Activated CD4-positive, alpha-beta T cell treated with anti-CD3 and anti-CD28 coated beads, Interleukin-2, amount 50 U/mL, for 16 hours (primary cell): ENCODE data around the gene BEAN1.

ENCODE experiments used
- DNase-seq: peaks from one replicate; pipeline ENCODE4 v3.0.0-alpha.2; 2020

BEAN1 gene

DNA sequence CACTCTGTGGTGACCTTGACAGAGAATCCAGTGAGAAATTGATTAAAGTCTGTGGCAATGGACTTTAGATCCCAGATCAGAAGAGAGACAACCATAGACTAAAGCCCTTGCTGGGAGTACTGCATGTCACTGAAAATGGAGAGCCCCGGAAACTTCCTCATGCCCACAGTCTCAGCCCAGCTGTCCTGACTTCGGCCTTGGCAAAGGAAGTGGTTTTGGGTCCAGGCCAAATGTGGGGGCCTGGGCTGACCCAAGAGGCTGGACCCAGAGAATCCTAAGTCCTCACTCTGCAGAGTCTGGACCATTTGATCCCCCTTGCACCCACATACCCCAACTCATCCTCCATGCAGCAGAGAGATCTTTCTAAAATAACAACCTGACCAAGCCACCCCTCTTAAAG, 4.7 kb upstream of the BEAN1 start:
- DNase-seq = no peak

DNA sequence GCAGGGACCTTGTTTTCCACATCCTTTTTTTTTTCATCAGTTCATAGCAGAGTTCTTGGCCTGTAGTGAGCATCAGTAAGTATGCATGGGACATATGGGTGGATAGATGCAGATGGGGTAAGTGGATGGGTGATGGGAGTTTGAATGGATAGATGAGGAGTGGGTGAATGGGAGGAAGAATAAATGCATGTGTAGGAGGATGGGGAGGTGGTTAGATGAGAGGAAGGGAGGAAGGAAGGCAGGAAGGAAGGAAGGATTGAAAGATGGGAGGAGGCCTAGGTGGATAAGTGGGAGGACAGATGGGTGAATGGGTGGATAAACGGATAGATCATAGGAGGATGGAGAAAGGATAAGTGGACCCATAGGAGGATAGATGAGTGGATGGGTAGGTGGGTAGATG, 3.9 kb upstream of the BEAN1 start:
- no peak for DNase-seq

DNA sequence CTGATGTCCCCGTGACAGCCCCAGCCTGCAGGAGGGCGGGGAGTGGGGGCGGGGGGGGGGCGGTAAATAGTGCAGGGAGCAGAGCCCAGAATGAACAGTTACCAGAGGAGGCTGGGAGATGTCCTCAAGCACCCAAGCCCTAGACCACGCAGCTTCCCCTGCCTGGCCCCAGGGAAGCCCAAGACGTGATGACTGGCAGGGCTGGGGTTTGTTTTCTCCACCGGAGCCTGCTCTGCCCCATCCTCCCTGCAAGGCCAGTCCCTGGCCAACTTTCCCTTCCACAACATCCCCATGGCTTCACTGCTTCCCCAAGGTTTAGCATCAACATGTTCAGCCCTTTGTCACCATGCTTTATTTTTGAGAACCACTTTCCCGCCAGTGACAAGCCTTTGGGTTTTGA, 1.4 kb upstream of the BEAN1 start:
- DNase-seq = no peak

DNA sequence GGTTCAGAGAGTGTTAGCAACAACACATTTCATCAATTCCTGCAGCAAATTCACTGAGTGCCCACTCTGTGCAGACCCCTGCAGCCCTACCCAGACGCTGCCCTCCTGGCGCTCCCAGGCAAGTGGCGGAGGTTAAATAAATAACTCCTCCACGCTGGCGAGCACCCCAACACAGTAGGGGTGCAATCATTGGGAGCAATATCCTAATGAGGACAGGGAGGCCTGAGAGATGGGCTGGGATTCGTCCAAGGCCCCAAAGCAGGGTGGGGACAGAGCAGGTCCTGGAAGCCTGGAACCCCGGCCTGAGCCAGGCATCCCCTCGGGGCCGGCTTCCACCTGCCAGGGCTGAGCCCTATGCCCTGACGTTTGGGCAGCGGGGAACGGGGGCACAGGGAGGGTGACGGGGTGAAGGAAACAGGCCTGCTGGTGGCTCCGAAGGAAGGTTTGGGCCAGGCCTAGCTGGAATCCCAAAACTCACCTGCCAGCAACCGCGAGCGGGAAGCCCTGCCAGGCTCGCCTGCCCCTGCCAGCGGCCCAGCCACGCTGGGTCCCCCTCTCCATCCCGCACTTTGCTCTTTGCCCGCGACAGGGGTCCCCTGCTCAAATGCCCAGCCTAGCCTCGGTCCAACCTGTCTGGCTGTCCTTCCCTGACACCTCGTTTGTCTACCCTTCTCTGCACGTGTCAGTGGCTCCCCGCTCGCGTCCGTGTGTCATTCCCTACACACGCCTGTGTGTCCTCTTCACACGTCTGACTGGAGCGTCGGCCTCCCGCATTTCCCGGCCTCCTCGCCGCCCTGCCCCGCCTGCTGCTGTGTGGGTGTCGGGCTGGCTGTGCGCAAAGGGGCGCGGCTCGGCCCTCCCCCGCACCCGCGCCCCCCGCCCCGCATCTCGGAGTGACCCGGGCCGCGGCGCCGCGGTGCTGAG, 721 bp upstream of the BEAN1 start:
- no peak for DNase-seq

DNA sequence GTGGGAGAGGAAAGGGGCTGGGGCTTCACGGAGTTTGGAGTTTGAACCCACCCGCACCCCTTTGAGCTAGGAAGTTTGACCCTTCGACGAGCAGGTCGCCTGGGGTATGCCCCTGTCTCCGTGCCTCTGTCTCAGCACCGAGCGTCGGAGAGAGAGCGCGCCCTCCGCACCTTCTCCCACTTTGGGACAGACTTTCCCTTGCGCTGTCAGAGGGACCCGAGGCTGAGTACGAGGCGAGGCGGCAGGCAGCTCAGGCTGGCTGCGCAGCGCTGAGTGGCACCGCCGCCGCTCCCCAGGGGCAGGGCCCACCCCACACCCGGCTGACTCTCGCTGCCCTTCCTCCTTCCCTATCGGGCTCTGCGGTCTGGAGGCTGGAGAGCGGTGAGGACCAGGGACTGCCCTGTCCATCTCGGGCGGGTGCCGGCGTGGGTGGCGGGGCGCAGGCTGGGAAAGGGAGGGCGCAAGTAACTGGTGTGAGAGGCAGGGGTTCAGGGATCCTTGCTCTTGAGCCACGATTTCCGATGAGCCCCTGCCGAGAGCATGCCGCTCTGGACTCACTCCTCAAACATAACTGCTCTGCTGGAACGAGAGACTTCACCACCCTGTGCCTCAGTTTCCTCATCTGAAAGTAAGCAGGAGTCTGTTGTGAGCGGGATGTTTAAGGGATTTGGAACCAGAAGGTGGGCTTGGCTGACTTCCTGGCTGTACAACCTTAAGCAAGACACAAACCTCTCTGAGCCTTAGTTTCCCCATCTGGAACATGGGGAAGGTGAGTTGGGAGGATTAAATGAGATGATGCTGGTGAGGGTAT, 981 bp downstream of the BEAN1 start:
- no peak for DNase-seq

DNA sequence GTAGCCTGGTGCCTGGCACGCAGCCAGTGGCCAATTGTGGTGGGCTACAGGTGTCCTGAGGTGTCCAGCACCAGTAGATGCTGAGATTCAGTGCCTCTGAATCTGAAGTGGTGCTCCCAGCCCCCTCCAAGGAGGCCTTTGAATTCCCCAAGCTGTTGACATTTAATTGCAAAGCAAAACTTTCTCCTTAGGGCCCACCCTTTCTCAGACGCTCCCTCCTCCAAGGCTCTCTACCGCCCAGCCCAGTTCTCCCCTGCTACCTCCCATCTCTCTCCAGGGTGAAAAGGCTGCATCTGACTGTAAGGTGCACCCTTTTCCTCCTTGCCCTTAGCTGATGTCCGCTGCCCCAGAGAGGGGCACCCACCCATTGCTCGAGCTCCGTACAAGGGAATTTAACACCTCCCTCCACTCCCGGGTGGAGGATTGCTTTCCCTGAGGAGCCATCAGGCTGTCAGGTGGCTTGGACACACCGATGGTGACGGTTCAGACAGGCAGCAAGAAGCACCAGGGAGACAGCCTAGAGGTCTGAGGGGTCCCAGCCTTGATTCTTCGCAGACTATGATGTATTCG, 1.7 kb downstream of the BEAN1 start:
- no peak for DNase-seq

DNA sequence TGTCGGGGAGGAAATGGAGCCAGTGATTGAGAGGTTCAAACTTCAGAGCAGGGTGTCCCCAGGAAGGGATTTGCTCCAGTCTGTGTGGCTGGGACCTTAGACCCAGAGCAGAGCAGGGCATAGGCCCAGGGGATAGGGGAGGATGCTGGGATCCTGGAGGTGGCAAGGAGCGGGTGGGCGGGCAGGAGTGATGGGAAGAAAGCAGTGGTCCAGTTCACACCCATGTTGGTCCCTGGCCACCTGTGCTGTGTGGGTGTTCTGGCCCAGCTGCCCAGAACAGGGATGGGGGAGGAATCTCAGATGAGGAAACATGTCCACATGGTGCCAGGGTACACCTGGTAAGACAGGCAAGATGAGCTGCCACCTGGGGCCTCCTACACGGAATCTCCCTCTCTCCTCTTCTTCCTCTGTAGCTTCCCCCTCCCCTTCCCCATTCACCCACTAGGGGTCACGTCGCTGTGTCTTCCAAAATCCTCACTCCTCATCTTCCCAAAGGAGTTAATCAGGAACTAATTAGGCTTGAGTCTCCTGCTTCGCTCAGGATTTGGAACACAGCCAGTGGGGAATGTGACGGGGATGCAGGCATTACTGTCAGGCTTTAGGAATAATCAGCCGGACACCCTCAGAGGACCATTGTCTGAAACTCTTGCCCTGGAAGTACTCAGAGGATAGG, 2.3 kb downstream of the BEAN1 start:
- DNase-seq = no peak

DNA sequence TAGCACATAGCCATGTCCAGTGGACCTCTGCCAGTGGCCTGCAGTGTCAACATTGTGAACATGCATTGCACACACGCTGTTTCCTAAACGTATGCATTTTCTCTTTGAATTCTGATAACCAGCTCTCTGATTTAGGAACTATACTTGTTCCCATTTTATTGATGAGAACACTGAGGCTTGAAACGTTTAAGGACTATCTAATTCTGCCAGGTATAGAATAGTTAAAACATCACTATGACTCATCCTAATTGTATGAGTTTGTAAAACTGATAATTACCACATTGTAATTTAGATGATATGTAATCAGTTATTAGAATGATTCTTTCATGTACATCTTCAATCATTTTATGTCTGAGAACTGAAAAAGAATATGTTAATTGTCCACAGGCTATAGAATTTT, 3.1 kb downstream of the BEAN1 start:
- DNase-seq = no peak

DNA sequence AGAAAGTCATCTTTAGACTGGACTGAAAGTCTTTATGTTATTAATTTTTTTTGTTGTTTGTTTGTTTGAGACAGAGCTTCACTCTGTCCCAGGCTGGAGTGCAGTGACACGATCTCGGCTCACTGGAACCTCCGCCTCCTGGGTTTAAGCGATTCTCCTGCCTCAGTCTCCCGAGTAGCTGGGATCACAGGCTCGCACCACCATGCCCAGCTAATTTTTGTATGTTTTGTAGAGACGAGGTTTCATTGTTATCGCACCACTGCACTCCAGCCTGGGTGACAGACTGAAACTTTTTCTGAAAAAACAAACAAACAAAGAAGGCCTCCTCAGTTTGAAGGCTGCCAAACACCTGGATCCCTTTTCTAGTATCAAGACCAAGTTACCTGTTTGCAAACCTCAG, 4.7 kb downstream of the BEAN1 start:
- no peak for DNase-seq

DNA sequence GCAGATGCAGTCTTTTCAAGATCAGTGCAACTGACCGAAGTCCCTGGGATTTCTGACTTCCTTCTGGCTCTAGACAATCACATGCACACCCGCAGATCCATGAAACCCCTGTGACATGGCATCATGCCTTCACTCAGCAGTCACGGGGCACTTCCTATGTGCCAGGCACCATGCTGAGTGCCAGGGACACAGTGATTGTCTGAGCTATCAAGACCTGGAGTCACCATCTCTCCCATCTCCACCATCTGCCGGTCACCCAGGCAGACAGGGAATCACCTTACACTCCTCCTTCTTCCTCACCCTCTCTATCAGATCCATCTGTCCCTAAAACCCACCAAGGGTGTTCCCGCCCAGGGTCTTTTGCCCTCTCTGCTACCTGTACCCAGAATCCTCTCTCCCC, 5.3 kb downstream of the BEAN1 start:
- no peak for DNase-seq

DNA sequence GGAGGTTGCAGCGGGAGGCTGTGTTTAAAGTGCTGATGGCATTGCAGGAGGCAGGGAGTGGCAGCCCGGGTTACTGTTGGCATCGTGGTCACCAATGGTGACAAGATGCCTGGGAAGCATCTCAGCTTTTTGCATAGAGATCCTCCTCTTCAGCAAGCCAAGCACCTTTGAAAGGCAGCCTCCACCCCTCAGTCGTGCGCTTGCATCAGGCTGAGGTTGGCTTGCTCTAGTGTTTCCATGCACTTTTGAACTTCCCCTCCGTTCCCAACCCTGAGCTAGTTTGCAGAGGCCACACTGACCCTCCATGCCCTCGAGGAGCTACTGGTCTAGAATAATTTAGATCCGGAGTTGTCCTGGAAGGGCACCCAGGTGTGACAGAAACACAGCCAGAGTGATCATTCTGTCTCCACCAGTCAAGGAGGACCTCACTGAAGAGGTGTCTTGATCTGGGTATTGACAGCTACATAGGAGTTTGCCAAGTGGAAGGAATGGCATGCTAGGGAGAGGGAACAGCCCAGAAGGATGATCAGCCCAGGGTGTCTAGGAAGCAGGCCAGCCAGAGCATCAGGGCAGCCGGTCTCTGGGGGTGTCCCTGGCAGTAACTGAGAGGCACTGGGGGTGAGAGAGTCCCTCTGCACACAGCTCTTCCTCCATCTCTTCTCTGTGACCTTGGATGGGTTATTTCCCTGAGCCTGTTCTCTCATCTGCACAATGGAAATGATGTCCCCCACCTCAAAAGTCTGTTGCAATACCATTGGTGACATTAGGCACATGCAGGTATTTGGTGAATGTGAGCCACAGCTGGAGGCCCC, 7.7 kb downstream of the BEAN1 start:
- no peak for DNase-seq

DNA sequence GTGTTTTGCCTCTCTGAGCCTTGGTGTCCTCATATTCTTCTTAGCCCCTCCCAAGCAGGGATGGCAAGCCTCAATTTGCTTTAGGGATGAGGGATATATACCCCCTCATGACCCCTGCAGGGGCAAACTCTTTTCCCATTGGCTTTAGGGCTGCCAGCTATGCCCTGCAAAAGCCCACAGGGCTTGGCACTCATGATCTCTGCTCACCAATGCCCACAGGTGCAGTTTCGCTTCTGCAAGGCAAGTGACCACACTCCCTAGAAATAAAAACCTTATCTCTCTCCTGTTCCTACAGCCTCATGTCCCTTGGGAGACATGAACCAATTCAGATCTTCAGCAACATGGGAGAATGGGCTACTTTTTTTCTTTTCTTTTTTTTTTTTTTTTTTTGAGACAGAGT, 8.8 kb downstream of the BEAN1 start:
- DNase-seq = no peak

DNA sequence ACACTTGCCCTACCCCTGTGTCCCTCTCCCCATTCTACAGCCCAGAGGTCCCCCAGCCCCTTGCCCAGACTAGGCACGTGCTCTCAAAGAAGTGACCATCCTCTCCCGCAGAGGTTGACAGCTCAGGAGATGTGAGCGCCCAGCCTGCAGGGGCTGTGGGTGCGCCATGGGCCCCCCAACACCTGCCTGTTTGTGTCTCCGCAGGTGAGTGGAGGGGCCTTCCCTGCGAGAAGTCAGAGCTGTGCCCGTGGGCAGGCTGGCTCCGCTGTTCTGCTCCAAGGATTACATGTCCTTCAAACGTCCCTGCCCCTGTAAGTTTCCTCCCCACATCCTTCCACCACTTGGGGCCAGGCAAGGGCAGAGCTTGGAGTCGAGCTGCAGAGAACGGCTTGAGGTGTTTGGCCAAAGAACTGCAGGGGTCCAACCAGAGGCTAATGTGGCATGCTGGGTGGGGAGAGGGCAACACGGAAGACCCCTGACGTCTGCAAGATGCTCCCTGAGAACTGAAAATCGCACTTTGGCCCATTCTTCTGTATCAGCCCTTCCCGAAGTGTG, 10.4 kb downstream of the BEAN1 start:
- DNase-seq = no peak

DNA sequence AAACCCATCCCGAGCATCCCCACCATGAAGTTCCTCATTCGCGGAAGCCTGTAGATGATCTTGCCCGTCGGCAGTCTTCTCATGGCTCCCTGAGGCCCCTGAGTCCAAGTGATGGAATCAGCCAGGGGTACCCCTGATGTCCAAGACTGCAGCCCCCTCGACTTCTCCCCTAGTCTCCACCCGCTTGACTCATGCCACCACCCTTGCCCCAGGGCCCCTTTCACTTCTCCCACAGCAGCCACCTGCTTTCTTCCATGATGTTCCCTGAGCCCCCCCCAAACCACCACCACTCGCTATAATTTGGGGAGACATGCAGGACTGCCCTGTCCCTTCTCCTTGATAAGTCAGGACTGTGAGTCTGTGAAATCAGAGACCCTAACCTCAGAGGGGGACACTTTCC, 11.4 kb downstream of the BEAN1 start:
- DNase-seq = no peak

DNA sequence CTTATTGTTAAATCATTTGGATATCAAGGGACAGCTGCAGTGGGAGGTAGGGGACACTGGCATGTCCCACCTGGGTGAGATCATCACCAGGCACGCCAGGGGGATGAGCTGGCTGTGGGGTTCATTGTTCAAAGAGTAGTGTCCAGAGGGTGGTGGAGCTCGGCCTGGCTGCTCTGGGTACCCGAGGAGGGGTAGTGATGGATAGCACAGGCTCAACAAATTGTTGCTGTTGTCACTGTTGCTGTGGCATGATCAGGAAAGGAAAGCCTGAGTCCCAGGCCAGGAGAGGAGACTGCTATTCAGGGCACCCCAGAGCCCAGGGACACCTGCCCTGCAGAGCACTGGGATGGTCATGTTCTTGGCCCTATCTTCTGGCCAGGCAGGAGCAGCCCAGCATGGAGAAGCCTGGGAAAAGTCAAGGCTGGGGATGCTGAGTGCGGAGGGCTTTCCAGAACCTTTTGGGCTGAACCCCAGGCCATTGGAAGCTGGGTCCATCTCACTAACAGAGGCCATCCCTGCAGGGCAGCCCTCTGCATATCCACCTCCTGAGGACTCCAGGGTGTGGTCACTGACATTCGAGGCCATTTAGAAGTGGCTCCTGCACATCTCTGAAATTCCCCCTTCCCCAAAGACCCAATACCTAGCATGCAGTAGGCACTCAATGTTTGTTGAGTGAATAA, 12.1 kb downstream of the BEAN1 start:
- no peak for DNase-seq

DNA sequence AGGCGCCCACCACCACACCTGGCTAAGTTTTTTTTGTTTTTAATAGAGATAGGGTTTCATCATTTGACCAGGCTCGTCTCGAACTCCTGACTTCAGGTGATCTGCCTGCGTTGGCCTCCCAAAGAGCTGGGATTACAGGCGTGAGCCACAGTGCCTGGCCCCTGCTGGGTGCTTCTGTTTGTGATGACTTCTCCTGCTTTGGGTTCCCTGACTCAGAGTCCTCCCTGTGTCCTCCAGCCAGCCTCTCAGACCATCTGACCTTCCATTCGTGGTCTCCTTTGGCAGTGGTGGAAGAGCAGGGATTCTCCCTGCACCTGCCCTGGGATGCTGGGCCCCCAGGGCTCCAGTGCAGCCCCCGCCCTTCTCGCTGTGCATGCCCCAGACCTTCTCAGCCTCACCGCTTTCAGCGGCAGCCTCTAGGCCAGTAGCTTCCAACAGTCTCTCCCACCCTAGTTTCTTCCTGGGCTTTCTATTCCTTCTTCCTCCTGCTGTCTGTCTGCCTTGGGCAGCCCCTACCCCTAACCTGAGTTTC, 13.2 kb downstream of the BEAN1 start:
- DNase-seq = no peak

DNA sequence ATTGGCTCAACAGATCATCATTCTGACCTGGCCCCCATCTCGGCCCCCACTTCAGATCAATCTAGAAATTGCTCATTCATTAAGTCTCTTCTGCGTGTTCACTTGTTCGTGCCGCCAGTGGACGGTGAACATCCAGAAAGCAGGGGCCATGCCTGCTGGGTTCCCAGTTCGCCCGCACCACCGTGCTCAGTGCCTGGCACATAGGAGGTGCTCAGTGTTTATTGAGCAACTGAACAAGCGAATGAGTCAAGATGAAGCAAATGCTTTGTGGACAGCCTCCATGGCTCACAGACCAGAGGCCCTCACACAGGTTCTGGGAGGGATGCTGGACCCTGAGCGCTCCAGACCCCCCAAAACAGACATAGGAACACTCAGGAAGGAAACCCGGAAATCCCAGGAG, 13.9 kb downstream of the BEAN1 start:
- DNase-seq = no peak

DNA sequence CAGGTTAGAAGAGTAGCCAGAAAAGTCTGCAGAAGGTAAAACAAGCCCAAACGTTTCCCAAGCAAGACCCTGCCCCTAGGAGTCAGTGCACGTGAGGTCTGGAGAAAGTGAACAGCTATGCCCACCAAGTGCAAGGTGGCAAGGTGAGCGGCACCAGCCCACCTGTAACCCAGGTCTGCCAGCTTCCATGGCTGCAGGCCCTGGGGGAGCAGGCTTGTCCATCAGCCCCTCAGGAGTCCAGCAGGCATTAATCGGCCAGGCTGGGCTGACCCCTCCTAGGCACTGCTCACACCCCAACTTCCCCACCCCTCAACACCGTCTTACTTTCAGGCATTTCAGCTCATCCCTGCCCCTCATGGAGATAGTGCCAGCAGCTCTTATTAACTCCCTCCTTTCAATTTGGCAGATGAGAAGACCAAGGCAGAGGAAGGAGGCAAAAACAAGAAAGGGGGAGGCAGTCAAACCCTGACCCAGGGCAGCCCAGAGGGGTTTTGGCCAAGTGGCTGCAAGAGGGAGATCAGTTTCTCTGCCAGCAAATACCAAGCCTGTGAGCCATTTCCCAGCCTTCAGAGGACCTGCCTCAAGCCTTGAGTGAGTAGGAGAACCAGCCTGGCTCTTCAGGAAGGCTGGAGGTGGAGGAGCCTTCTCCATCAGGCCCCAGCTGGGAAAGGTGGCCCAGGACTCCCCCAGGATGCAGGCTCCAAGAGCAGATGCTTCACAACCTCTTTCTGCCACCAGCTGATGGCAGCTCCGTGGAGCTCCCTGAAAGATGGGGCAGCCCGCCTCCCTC, 14.7 kb downstream of the BEAN1 start:
- no peak for DNase-seq

DNA sequence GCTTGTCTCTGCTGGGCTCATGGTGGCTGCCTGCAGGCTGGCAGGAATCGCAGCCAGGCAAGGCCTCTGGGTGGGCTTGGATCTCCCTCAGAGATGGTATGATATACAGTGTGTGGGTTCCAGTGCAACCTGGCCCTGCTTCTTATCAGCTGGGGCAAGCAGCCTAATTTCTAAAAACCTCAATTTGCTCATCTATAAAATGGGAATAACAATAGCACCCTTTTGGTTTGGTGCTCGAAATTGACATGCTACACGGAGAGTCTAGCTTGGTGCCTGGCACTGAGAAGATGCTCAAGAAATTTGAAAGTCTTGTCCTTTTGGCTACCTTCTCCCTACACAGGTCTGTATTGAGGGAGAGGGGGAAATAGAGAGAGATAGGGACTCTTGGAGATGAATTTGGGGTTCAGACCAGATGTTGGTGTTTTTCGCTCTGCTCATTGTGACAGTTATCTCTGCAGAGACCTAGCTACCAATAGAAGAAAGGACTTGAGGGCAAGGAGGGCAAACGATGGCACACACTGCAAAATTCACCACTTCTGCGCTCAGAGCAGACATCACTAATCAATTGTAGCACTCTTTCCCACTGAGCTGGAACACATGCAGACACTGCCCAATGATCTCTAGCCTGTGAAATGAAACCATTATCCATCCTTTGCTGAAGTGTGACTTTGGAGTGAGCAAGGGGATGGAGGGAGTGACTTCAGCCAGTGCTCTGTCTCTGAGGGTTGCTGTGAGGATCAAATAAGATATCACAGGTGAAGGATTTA, 15.6 kb downstream of the BEAN1 start:
- DNase-seq = no peak

DNA sequence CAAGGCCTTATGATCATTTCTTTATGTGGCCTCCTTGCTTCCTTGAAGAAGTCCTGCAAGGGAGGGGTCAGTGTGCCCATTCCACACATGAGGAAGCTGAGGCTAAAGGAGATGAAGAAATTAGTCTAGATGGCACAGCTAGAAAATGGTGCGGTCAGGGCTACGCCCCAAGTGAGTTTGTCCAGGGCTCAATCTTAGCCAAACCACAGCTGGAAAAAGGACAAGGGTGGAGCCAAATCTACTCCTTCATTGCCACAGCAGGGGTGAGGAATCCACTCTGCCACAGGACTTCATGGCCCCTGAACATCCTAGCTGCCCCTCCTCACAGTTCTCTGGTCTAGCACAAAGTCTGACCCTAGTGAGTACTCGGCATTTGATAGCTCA, 16.2 kb downstream of the BEAN1 start:
- no peak for DNase-seq
